Endothelial cell of umbilical vein (primary cell): Measurements from ENCODE around the gene ITGA11. TPM values are rescaled to one million over a fixed set of nuclear protein-coding genes. Genes with fewer than 3 reads are reported as not detected.

Source experiments
- BruUV-seq: library from RNA; stranded (reverse); fragments of 400-500 nt; replicated peaks from 2 replicates; lab custom pipeline; 2021; lab: Mats Ljungman, UMichigan
- CTCF ChIA-PET: fragments of 300-600, 350-600 bp; sonication (Branson Sonifier 250); formaldehyde crosslinking; loops from one replicate; lab custom pipeline; 2021; ENCODE audit warnings: antibody characterized with exemption, inconsistent platforms; lab: Charles Lee
- POLR2A ChIA-PET: fragments of 300-600, 350-600 bp; sonication (Branson Sonifier 250); formaldehyde crosslinking; loops from one replicate; lab custom pipeline; 2021; ENCODE audit warnings: antibody characterized with exemption, inconsistent platforms; lab: Charles Lee
- DNase-seq: peaks from one replicate; pipeline ENCODE4 v3.0.0-alpha.2; 2011; ENCODE audit warnings: low read depth, low spot score
- FAIRE-seq: peaks from 2 replicates; lab custom pipeline; 2011; peaks lifted over from hg19 to GRCh38; lab: Jason Lieb, UNC
- H2AFZ ChIP-seq: 2 replicates; pipeline ENCODE4 v1.6.0; 2012; ENCODE audit warnings: low read depth, low read length, control low read depth, inconsistent platforms
- H3K27ac ChIP-seq: 2 replicates; pipeline ENCODE4 v1.5.1; 2011; ENCODE audit warnings: low read depth, mild to moderate bottlenecking, control low read depth, low read length, moderate library complexity; ENCODE audit not compliant: insufficient read depth
- H3K27me3 ChIP-seq, 2 experiments: 2 replicates each; pipeline versions ENCODE4 v1.6.0 to v1.6.1; 2011; ENCODE audit warnings: low read length in 2 of 2, mixed read lengths in 1 of 2; ENCODE audit not compliant: control insufficient read depth in 2 of 2, insufficient read depth in 2 of 2
- H3K36me3 ChIP-seq, 2 experiments: 2 replicates in 1 of 2; 3 replicates in 1 of 2; pipeline ENCODE4 v1.5.1; 2011; ENCODE audit warnings: low read length in 2 of 2, mild to moderate bottlenecking in 1 of 2, moderate library complexity in 1 of 2; ENCODE audit not compliant: control insufficient read depth in 2 of 2, insufficient read depth in 2 of 2; ENCODE audit errors: extremely low read depth in 1 of 2
- H3K4me1 ChIP-seq: 3 replicates; pipeline ENCODE4 v1.5.1; 2011; ENCODE audit warnings: mild to moderate bottlenecking, low read length; ENCODE audit not compliant: control insufficient read depth, insufficient read depth; ENCODE audit errors: extremely low read depth
- H3K4me2 ChIP-seq: 2 replicates; pipeline ENCODE4 v1.6.1; 2011; ENCODE audit warnings: low read length, control low read depth, mixed read lengths; ENCODE audit not compliant: insufficient read depth
- H3K4me3 ChIP-seq, 3 experiments: fragments of 200-600 bp in 1 of 3; sonication (generic), shearing (Covaris generic) in 1 of 3; replicated peaks in 1 of 3; 2 replicates each; pipeline ENCODE4 v1.5.1; 2011 to 2016; ENCODE audit warnings: control low read depth in 3 of 3, low read length in 3 of 3, mild to moderate bottlenecking in 2 of 3, inconsistent platforms in 1 of 3, low read depth in 1 of 3, moderate library complexity in 1 of 3; ENCODE audit not compliant: insufficient read depth in 1 of 3
- H3K79me2 ChIP-seq: 2 replicates; pipeline ENCODE4 v1.6.0; 2012; ENCODE audit warnings: low read length, inconsistent platforms; ENCODE audit not compliant: control insufficient read depth, insufficient read depth
- H3K9ac ChIP-seq: replicated peaks from 2 replicates; pipeline ENCODE3; 2011; ENCODE audit warnings: low read length, control low read depth; ENCODE audit not compliant: insufficient read depth; ENCODE audit errors: extremely low read depth
- H3K9me1 ChIP-seq: replicated peaks from 3 replicates; pipeline ENCODE4 v1.6.0; 2011; ENCODE audit warnings: mild to moderate bottlenecking, low read length; ENCODE audit not compliant: control insufficient read depth, insufficient read depth; ENCODE audit errors: extremely low read depth
- H3K9me3 ChIP-seq: replicated peaks from 2 replicates; pipeline ENCODE4 v1.5.1; 2012; ENCODE audit warnings: low read length, inconsistent platforms; ENCODE audit not compliant: control insufficient read depth, insufficient read depth
- H4K20me1 ChIP-seq: replicated peaks from 2 replicates; pipeline ENCODE3; 2011; ENCODE audit warnings: mild to moderate bottlenecking, low read length; ENCODE audit not compliant: control insufficient read depth, insufficient read depth; ENCODE audit errors: extremely low read depth
- CTCF ChIP-seq, 2 donors: IDR thresholded peaks; 1 replicate in 1 of 2; 2 replicates in 1 of 2; pipeline ENCODE4 v1.5.1; 2011; ENCODE audit warnings: low read length in 2 of 2, mild to moderate bottlenecking in 2 of 2, moderate library complexity in 2 of 2, control low read depth in 1 of 2, inconsistent platforms in 1 of 2, low read depth in 1 of 2; ENCODE audit not compliant: insufficient read depth in 1 of 2; ENCODE audit errors: extremely low read depth in 1 of 2
- EZH2 ChIP-seq: IDR thresholded peaks from 2 replicates; pipeline ENCODE4 v1.6.1; 2012; ENCODE audit warnings: borderline replicate concordance, low read depth, mild to moderate bottlenecking, moderate library complexity, low read length, inconsistent platforms; ENCODE audit not compliant: severe bottlenecking
- FOS ChIP-seq: IDR thresholded peaks from 2 replicates; pipeline ENCODE4 v1.6.1; 2011; ENCODE audit warnings: mild to moderate bottlenecking, low read length, moderate library complexity, borderline replicate concordance; ENCODE audit not compliant: insufficient read depth
- GATA2 ChIP-seq: IDR thresholded peaks from 2 replicates; pipeline ENCODE4 v1.7.0; 2011; ENCODE audit warnings: low read depth, mild to moderate bottlenecking, moderate library complexity, mixed read lengths, low read length; ENCODE audit not compliant: insufficient read length, insufficient read depth
- JUN ChIP-seq: IDR thresholded peaks from 2 replicates; pipeline ENCODE4 v1.6.1; 2011; ENCODE audit warnings: borderline replicate concordance, low read depth; ENCODE audit not compliant: insufficient read length, insufficient read depth
- MAX ChIP-seq: IDR thresholded peaks from 2 replicates; pipeline ENCODE4 v1.6.1; 2011; ENCODE audit not compliant: insufficient read depth, insufficient read length
- MYC ChIP-seq: IDR thresholded peaks from one replicate; pipeline ENCODE4 v1.6.1; 2011; ENCODE audit warnings: mild to moderate bottlenecking, low read depth, low read length
- POLR2A ChIP-seq: IDR thresholded peaks from 2 replicates; pipeline ENCODE4 v1.6.1; 2012; ENCODE audit warnings: low read depth, mild to moderate bottlenecking, control low read depth, low read length
- POLR2AphosphoS5 ChIP-seq: IDR thresholded peaks from 2 replicates; pipeline ENCODE4 v1.6.1; 2012; ENCODE audit warnings: low read depth, mild to moderate bottlenecking, control low read depth, low read length, moderate library complexity; ENCODE audit not compliant: insufficient read depth
- dilution Hi-C: fragments of 300-500 bp; cut with MboI; formaldehyde crosslinking; loops from one replicate; pipeline ENCODE4 v1.15.0; 2019; ENCODE audit warnings: low sequenced_read_pairs; ENCODE audit not compliant: extremely low pct_ligation_motif_present
- intact Hi-C: fragments of 100-400 bp; cut with micrococcal nuclease; formaldehyde crosslinking; loops from one replicate; pipeline ENCODE4 v1.10.0; 2022
- polyA plus RNA-seq, 4 experiments: library from polyadenylated mRNA; depleted of rRNA in 3 of 4; stranded (reverse) in 3 of 4; unstranded in 1 of 4; fragments of >200 nt; gene quantifications; 2 replicates each; pipeline versions ENCODE4 v1.2.1 to v1.2.3, GENCODE V29; 2011 to 2012; ENCODE audit warnings: missing spikeins in 1 of 4
- total RNA-seq: library from RNA; stranded (reverse); gene quantifications from 2 replicates; pipeline ENCODE4 v1.2.3, GENCODE V29; 2021

The ITGA11 gene
- total and polyA plus RNA-seq, 2 donors (not counting 3 experiments of a cell fraction or from before 2014, with no cell fraction given), result 0.18 to 1.0 TPM

GRCh38 chr15:68413363-68414205 lies 18.4 kb downstream of the ITGA11 start:
- no peaks in the 10 kb centered on the region for H3K79me2 ChIP-seq
- BruUV-seq, result no TSS peak
- H3K9ac ChIP-seq, result no peak overlapping the region
- ChIA-PET CTCF (interaction anchor here (1.5 to 1.9 kb wide), 2 partner anchors 10 to 14 kb away, joined by 3 to 5 read pairs; no protein-coding TSS in a partner anchor), POLR2A (no interaction called here)
- peaks cover 0 to 1% of the 10 kb centered on the region in 2 experiments for H3K27me3 ChIP-seq
- H3K4me1 ChIP-seq, result no peaks in the 10 kb centered on the region
- no peak overlapping the region for H2AFZ ChIP-seq
- no peaks in the 10 kb centered on the region for H4K20me1 ChIP-seq
- no peak overlapping the region for H3K27ac ChIP-seq
- no peak overlapping the region for H3K4me3 ChIP-seq
- no peaks in the 10 kb centered on the region for H3K9me1 ChIP-seq
- H3K9me3 ChIP-seq, result no peaks in the 10 kb centered on the region
- TF ChIP-seq POLR2AphosphoS5, result no peak
- no peak for TF ChIP-seq MAX
- no peak for TF ChIP-seq EZH2
- no peak for TF ChIP-seq JUN
- no peak for TF ChIP-seq CTCF (IDR thresholded peaks at IDR 0.05; ENCODE audit: extremely low read depth in 1 of 2, insufficient read depth in 1 of 2, low read depth in 1 of 2, low read length in 2 of 2)
- no peak for TF ChIP-seq GATA2
- no peak for TF ChIP-seq POLR2A
- no peak for TF ChIP-seq MYC
- TF ChIP-seq FOS, result no peak
- intact Hi-C loops, result no loop called here
- DNase-seq, result no peak
- H3K4me2 ChIP-seq, result no peak overlapping the region
- H3K36me3 ChIP-seq, result no peaks in the 10 kb centered on the region
- dilution Hi-C loops, result no loop called here
- no peak for FAIRE-seq
